ENCODE data around the gene HS3ST6. TPM values are rescaled to one million over a fixed set of nuclear protein-coding genes. Genes with fewer than 3 reads are reported as not detected.
"Not testable (repeated sequence)": the region's sequence is repeated elsewhere in the genome, so short reads cannot be mapped to it uniquely, and the experiment has no call there.

HS3ST6 gene
- total RNA-seq, 1 donor from 2014 or later: not detected

- intact Hi-C loops (cut with micrococcal nuclease): no loop called here
- DNase-seq (no peak), ATAC-seq (peak; percentile 13)
Observed at GRCh38 chr16:1950047-1950446, 31.8 kb upstream of the HS3ST6 start.

GRCh38 chr16:1949507-1949906 lies 31.3 kb upstream of the HS3ST6 start:
- intact Hi-C loops (cut with micrococcal nuclease): no loop called here
- DNase-seq: no peak
- ATAC-seq: no peak

- intact Hi-C loops (cut with micrococcal nuclease): no loop called here
- no peak for ATAC-seq
- no peak for DNase-seq
Observed at GRCh38 chr16:1947369-1947670, 29.1 kb upstream of the HS3ST6 start.

GRCh38 chr16:1946495-1947368 lies 28.5 kb upstream of the HS3ST6 start:
- intact Hi-C loops (cut with micrococcal nuclease): no loop called here
- ATAC-seq (no peak), DNase-seq (no peak)

GRCh38 chr16:1945559-1946391 lies 27.6 kb upstream of the HS3ST6 start:
- no peak for ATAC-seq
- intact Hi-C loops (cut with micrococcal nuclease): no loop called here
- DNase-seq: no peak

GRCh38 chr16:1944612-1945199 lies 26.5 kb upstream of the HS3ST6 start:
- DNase-seq (no peak), ATAC-seq (no peak)
- intact Hi-C loops (cut with micrococcal nuclease): no loop called here

- intact Hi-C loops (cut with micrococcal nuclease): no loop called here
- ATAC-seq: peak; percentile 91
- DNase-seq: peak; percentile 100
Observed at GRCh38 chr16:1942810-1943726, 24.9 kb upstream of the HS3ST6 start, which contains the start of gene MSRB1. Gene MSRB1 (minus strand): TSS chr16:1943199. CDS start chr16:1943156, 43 bp downstream.

- peak; percentile 7 for ATAC-seq
- peak; percentile 44 for DNase-seq
- intact Hi-C loops (cut with micrococcal nuclease): no loop called here
Observed at GRCh38 chr16:1942047-1942809, 24.0 kb upstream of the HS3ST6 start.

- ATAC-seq (no peak), DNase-seq (no peak)
- intact Hi-C loops (cut with micrococcal nuclease): no loop called here
Observed at GRCh38 chr16:1941162-1942046, 23.2 kb upstream of the HS3ST6 start.

GRCh38 chr16:1940273-1941161 lies 22.3 kb upstream of the HS3ST6 start:
- DNase-seq: no peak
- no peak for ATAC-seq

GRCh38 chr16:1939833-1940232 lies 21.6 kb upstream of the HS3ST6 start:
- DNase-seq, ATAC-seq: not testable (repeated sequence)
- intact Hi-C loops (cut with micrococcal nuclease): loop anchor here (10.0 kb wide), 1 partner anchor 75 kb away; no protein-coding TSS in a partner anchor

More at GRCh38 chr16:1940273-1941161, 22.3 kb upstream of the HS3ST6 start:
- intact Hi-C loops (cut with micrococcal nuclease): no loop called here

- intact Hi-C loops (cut with micrococcal nuclease): loop anchor here (10.0 kb wide), 1 partner anchor 74 kb away; no protein-coding TSS in a partner anchor
- ATAC-seq (no peak), DNase-seq (no peak)
Observed at GRCh38 chr16:1938910-1939309, 20.7 kb upstream of the HS3ST6 start.

- ATAC-seq (no peak), DNase-seq (no peak)
- intact Hi-C loops (cut with micrococcal nuclease): loop anchor here (10.0 kb wide), 1 partner anchor 74 kb away; no protein-coding TSS in a partner anchor
Observed at GRCh38 chr16:1938316-1938715, 20.1 kb upstream of the HS3ST6 start.

- DNase-seq: no peak
- intact Hi-C loops (cut with micrococcal nuclease): loop anchor here (10.0 kb wide), 1 partner anchor 72 kb away; no protein-coding TSS in a partner anchor
- no peak for ATAC-seq
Observed at GRCh38 chr16:1936945-1937479, 18.8 kb upstream of the HS3ST6 start.

- ATAC-seq (no peak), DNase-seq (no peak)
- intact Hi-C loops (cut with micrococcal nuclease): loop anchor here (10.0 kb wide), 1 partner anchor 68 kb away; no protein-coding TSS in a partner anchor
Observed at GRCh38 chr16:1933097-1933661, 15.0 kb upstream of the HS3ST6 start.
